ENCODE data around the gene XIRP1.
A peak's percentile ranks its signal among the peaks of the same experiment; 100 is the strongest.

The XIRP1 gene

GRCh38 chr3:39208463-39209055 lies 16.2 kb upstream of the XIRP1 start:
- DNase-seq (ENCODE audit: low read depth): peak; percentile 15

- no peak for DNase-seq (ENCODE audit: low read depth)
These were observed 15.2 kb upstream of the XIRP1 start for GRCh38 chr3:39207361-39208186.

GRCh38 chr3:39205919-39206516 lies 13.6 kb upstream of the XIRP1 start:
- DNase-seq (ENCODE audit: low read depth): no peak

- DNase-seq (ENCODE audit: low read depth): no peak
These were observed 12.7 kb upstream of the XIRP1 start for GRCh38 chr3:39205131-39205530.

GRCh38 chr3:39203860-39204259 lies 11.5 kb upstream of the XIRP1 start:
- no peak for DNase-seq (ENCODE audit: low read depth)

- DNase-seq (ENCODE audit: low read depth): no peak
These were observed 11.0 kb upstream of the XIRP1 start for GRCh38 chr3:39203402-39203801.

- no peak for DNase-seq (ENCODE audit: low read depth)
These were observed 9.7 kb upstream of the XIRP1 start for GRCh38 chr3:39202094-39202493.

- no peak for DNase-seq (ENCODE audit: low read depth)
These were observed 4.4 kb upstream of the XIRP1 start for GRCh38 chr3:39196671-39197356.

- no peak for DNase-seq (ENCODE audit: low read depth)
These were observed 3.6 kb upstream of the XIRP1 start for GRCh38 chr3:39196034-39196433.

- no peak for DNase-seq (ENCODE audit: low read depth)
These were observed 996 bp upstream of the XIRP1 start for GRCh38 chr3:39193391-39193790.

- no peak for DNase-seq (ENCODE audit: low read depth)
These were observed 622 bp downstream of the XIRP1 start for GRCh38 chr3:39191773-39192172.

GRCh38 chr3:39191111-39191510 lies 1.3 kb downstream of the XIRP1 start:
- DNase-seq (ENCODE audit: low read depth): no peak

- no peak for DNase-seq (ENCODE audit: low read depth)
These were observed 1.9 kb downstream of the XIRP1 start for GRCh38 chr3:39190281-39191025.

- DNase-seq (ENCODE audit: low read depth): peak; percentile 23
These were observed 2.5 kb downstream of the XIRP1 start for GRCh38 chr3:39189959-39190269.

- no peak for DNase-seq (ENCODE audit: low read depth)
These were observed 3.0 kb downstream of the XIRP1 start for GRCh38 chr3:39189150-39189958.

GRCh38 chr3:39188271-39189149 lies 3.9 kb downstream of the XIRP1 start:
- DNase-seq (ENCODE audit: low read depth): no peak

GRCh38 chr3:39187372-39188155 lies 4.8 kb downstream of the XIRP1 start:
- DNase-seq (ENCODE audit: low read depth): no peak

GRCh38 chr3:39186692-39187151 lies 5.7 kb downstream of the XIRP1 start:
- no peak for DNase-seq (ENCODE audit: low read depth)

GRCh38 chr3:39185959-39186691 lies 6.3 kb downstream of the XIRP1 start:
- DNase-seq (ENCODE audit: low read depth): no peak
